H1 (cell line): ENCODE data around the gene TMEM212. TPM values are rescaled to one million over a fixed set of nuclear protein-coding genes. Genes with fewer than 3 reads are reported as not detected.

ENCODE experiments used
- CTCF ChIA-PET: fragments of 300-600 bp; sonication (Branson Sonifier 250); formaldehyde crosslinking; loops from one replicate; lab custom pipeline; 2021; ENCODE audit not compliant: partially characterized antibody; lab: Charles Lee
- POLR2A ChIA-PET: fragments of 300-600 bp; sonication (Branson Sonifier 250); formaldehyde crosslinking; loops from one replicate; lab custom pipeline; 2021; ENCODE audit warnings: inconsistent platforms; ENCODE audit not compliant: partially characterized antibody; lab: Charles Lee
- DNase-seq, 2 experiments: peaks; one replicate each; pipeline versions ENCODE4 v3.0.0 to v3.0.0-alpha.2; 2010 to 2022; ENCODE audit warnings: low spot score in 2 of 2, low read depth in 1 of 2, mixed read lengths in 1 of 2
- FAIRE-seq: peaks from 2 replicates; lab custom pipeline; 2011; peaks lifted over from hg19 to GRCh38; lab: Jason Lieb, UNC
- H2AFZ ChIP-seq: 2 replicates; pipeline ENCODE4 v1.8.1; 2012; ENCODE audit warnings: low read length, inconsistent platforms
- H2AK5ac ChIP-seq: 2 replicates; pipeline ENCODE4 v1.6.1; 2013; ENCODE audit warnings: low read depth, low read length
- H2BK120ac ChIP-seq: replicated peaks from 2 replicates; pipeline ENCODE3; 2013; ENCODE audit warnings: low read depth, low read length, inconsistent platforms
- H2BK12ac ChIP-seq: 2 replicates; pipeline ENCODE4 v1.6.1; 2013; ENCODE audit warnings: low read depth, low read length
- H2BK15ac ChIP-seq: 2 replicates; pipeline ENCODE4 v1.6.1; 2013; ENCODE audit warnings: low read length
- H2BK20ac ChIP-seq: 2 replicates; pipeline ENCODE4 v1.6.1; 2013; ENCODE audit warnings: low read length
- H2BK5ac ChIP-seq: 2 replicates; pipeline ENCODE4 v1.6.1; 2013; ENCODE audit warnings: low read depth, low read length
- H3K14ac ChIP-seq: 2 replicates; pipeline ENCODE4 v1.6.1; 2013; ENCODE audit warnings: inconsistent platforms; ENCODE audit not compliant: insufficient read length
- H3K18ac ChIP-seq: 2 replicates; pipeline ENCODE4 v1.6.1; 2013; ENCODE audit warnings: low read length; ENCODE audit errors: extremely low read depth
- H3K23ac ChIP-seq: 2 replicates; pipeline ENCODE4 v1.6.1; 2013; ENCODE audit warnings: inconsistent platforms; ENCODE audit not compliant: insufficient read length
- H3K23me2 ChIP-seq: 2 replicates; pipeline ENCODE4 v1.6.1; 2013; ENCODE audit warnings: low read depth, low read length
- H3K27ac ChIP-seq: 2 replicates; pipeline ENCODE4 v1.6.1; 2011; ENCODE audit warnings: low read depth, low read length, inconsistent platforms
- H3K27me3 ChIP-seq, 4 experiments: replicated peaks in 1 of 4; 1 replicate in 1 of 4; 2 replicates in 3 of 4; pipeline versions ENCODE4 v1.6.1 to v1.8.1; 2011 to 2013; ENCODE audit warnings: low read length in 3 of 4, mild to moderate bottlenecking in 3 of 4, inconsistent platforms in 2 of 4, mixed read lengths in 2 of 4, moderate library complexity in 1 of 4; ENCODE audit not compliant: control insufficient read depth in 3 of 4, insufficient read depth in 3 of 4; ENCODE audit errors: extremely low read depth in 1 of 4
- H3K36me3 ChIP-seq, 4 experiments: 2 replicates each; pipeline versions ENCODE4 v1.6.1 to v1.8.1; 2011 to 2013; ENCODE audit warnings: mild to moderate bottlenecking in 4 of 4, low read length in 3 of 4, moderate library complexity in 2 of 4, control low read depth in 1 of 4, inconsistent platforms in 1 of 4; ENCODE audit not compliant: insufficient read depth in 4 of 4, control insufficient read depth in 2 of 4
- H3K4ac ChIP-seq: replicated peaks from 2 replicates; pipeline ENCODE3; 2013; ENCODE audit warnings: low read length, low read depth, mixed read lengths, inconsistent platforms; ENCODE audit not compliant: insufficient read length
- H3K4me1 ChIP-seq, 4 experiments: replicated peaks in 1 of 4; 1 replicate in 1 of 4; 2 replicates in 3 of 4; pipeline versions ENCODE4 v1.6.1 to v1.8.1; 2011 to 2013; ENCODE audit warnings: low read length in 3 of 4, inconsistent platforms in 2 of 4, mixed read lengths in 1 of 4; ENCODE audit not compliant: insufficient read depth in 4 of 4, control insufficient read depth in 3 of 4
- H3K4me2 ChIP-seq, 2 experiments: 2 replicates each; pipeline versions ENCODE4 v1.6.1 to v1.8.1; 2011 to 2013; ENCODE audit warnings: low read depth in 2 of 2, low read length in 2 of 2, control low read depth in 1 of 2, inconsistent platforms in 1 of 2, mild to moderate bottlenecking in 1 of 2; ENCODE audit not compliant: insufficient read depth in 1 of 2
- H3K4me3 ChIP-seq, 4 experiments: fragments of 200-600, 300-600 bp in 1 of 4; sonication (generic), shearing (Covaris generic), sonication (Bioruptor Twin) in 1 of 4; 2 replicates each; pipeline versions ENCODE4 v1.5.1 to v1.8.1; 2011 to 2016; ENCODE audit warnings: low read length in 4 of 4, low read depth in 3 of 4, control low read depth in 2 of 4, inconsistent platforms in 2 of 4, mild to moderate bottlenecking in 2 of 4, mixed read lengths in 1 of 4, moderate library complexity in 1 of 4; ENCODE audit not compliant: insufficient read depth in 2 of 4; ENCODE audit errors: extremely low read depth in 1 of 4
- H3K56ac ChIP-seq: replicated peaks from 2 replicates; pipeline ENCODE3; 2013; ENCODE audit warnings: low read depth, mild to moderate bottlenecking, mixed read lengths, low read length, inconsistent platforms; ENCODE audit not compliant: insufficient read length
- H3K79me1 ChIP-seq: 2 replicates; pipeline ENCODE4 v1.6.1; 2013; ENCODE audit warnings: low read depth, low read length, control low read depth
- H3K79me2 ChIP-seq, 2 experiments: 2 replicates each; pipeline versions ENCODE4 v1.6.1 to v1.8.1; 2012 to 2013; ENCODE audit warnings: low read length in 2 of 2, mild to moderate bottlenecking in 2 of 2, inconsistent platforms in 1 of 2; ENCODE audit not compliant: insufficient read depth in 2 of 2, control insufficient read depth in 1 of 2
- H3K9ac ChIP-seq, 4 experiments: replicated peaks in 1 of 4; 1 replicate in 1 of 4; 2 replicates in 3 of 4; pipeline versions ENCODE4 v1.6.1 to v1.8.1; 2011 to 2013; ENCODE audit warnings: low read depth in 3 of 4, low read length in 3 of 4, control low read depth in 2 of 4, mild to moderate bottlenecking in 2 of 4, moderate library complexity in 2 of 4, inconsistent platforms in 1 of 4; ENCODE audit errors: extremely low read depth in 1 of 4
- H3K9me3 ChIP-seq, 2 experiments: 2 replicates each; pipeline versions ENCODE4 v1.6.1 to v1.8.1; 2012 to 2013; ENCODE audit warnings: mild to moderate bottlenecking in 2 of 2, moderate library complexity in 2 of 2, control low read depth in 1 of 2, inconsistent platforms in 1 of 2, low read depth in 1 of 2, low read length in 1 of 2, mixed read lengths in 1 of 2; ENCODE audit not compliant: insufficient read depth in 2 of 2
- H4K20me1 ChIP-seq, 2 experiments: replicated peaks in 1 of 2; 2 replicates each; pipeline versions ENCODE3 to v1.8.1; 2011 to 2013; ENCODE audit warnings: inconsistent platforms in 2 of 2, low read length in 2 of 2, mild to moderate bottlenecking in 1 of 2; ENCODE audit not compliant: insufficient read depth in 2 of 2, control insufficient read depth in 1 of 2
- H4K5ac ChIP-seq: 2 replicates; pipeline ENCODE4 v1.6.1; 2013; ENCODE audit warnings: low read length, low read depth, mixed read lengths, inconsistent platforms; ENCODE audit not compliant: insufficient read length
- H4K8ac ChIP-seq: 2 replicates; pipeline ENCODE4 v1.8.0; 2013; ENCODE audit warnings: mild to moderate bottlenecking, moderate library complexity, low read length, inconsistent platforms; ENCODE audit not compliant: insufficient read depth; ENCODE audit errors: extremely low read depth
- H4K91ac ChIP-seq: replicated peaks from 2 replicates; pipeline ENCODE3; 2013; ENCODE audit warnings: low read length, mixed read lengths, inconsistent platforms; ENCODE audit not compliant: insufficient read length
- BRCA1 ChIP-seq: IDR thresholded peaks from 2 replicates; pipeline ENCODE4 v1.6.1; 2012; ENCODE audit warnings: low read depth, low read length, improper control_type of control experiment
- CHD1 ChIP-seq: IDR thresholded peaks from 2 replicates; pipeline ENCODE4 v1.6.1; 2012; ENCODE audit warnings: low read depth, low read length, improper control_type of control experiment
- KDM5A ChIP-seq: fragments of 200-600 bp; IDR thresholded peaks from 2 replicates; pipeline ENCODE4 v1.7.1; 2012; ENCODE audit warnings: mild to moderate bottlenecking, low read length, inconsistent platforms, mixed read lengths
- MAX ChIP-seq: IDR thresholded peaks from 2 replicates; pipeline ENCODE4 v1.6.1; 2012; ENCODE audit warnings: inconsistent platforms
- RNF2 ChIP-seq: fragments of 200-900, 300-1000 bp; sonication (generic); IDR thresholded peaks from 2 replicates; pipeline ENCODE4 v1.7.1; 2016; ENCODE audit warnings: borderline replicate concordance, low read depth, mild to moderate bottlenecking, antibody characterized with exemption, low read length; ENCODE audit not compliant: poor library complexity, severe bottlenecking; ENCODE audit errors: missing control alignments
- SIRT6 ChIP-seq: IDR thresholded peaks from one replicate; pipeline ENCODE4 v1.7.1; 2012; ENCODE audit warnings: low read length, inconsistent platforms
- SP1 ChIP-seq: IDR thresholded peaks from 2 replicates; pipeline ENCODE4 v1.6.1; 2011; ENCODE audit warnings: low read depth, low read length
- WGBS, 2 experiments: shearing (Covaris generic) in 1 of 2; methylation state at CpG; one replicate each; pipeline versions ENCODE4 v1.1.6 to v1.1.7; 2013 to 2015; ENCODE audit warnings: low lambda C conversion rate in 2 of 2, mixed read lengths in 2 of 2, inconsistent platforms in 1 of 2, low coverage in 1 of 2, missing lambda C conversion rate in 1 of 2; ENCODE audit not compliant: insufficient replicate concordance in 2 of 2, insufficient coverage in 1 of 2, insufficient read length in 1 of 2; ENCODE audit errors: extremely low coverage in 1 of 2, missing lambda C conversion rate in 1 of 2; 5-methylcytosine and 5-hydroxymethylcytosine counted together
- polyA plus RNA-seq, 7 experiments: library from polyadenylated mRNA; depleted of rRNA in 3 of 7; stranded (reverse) in 5 of 7; unstranded in 2 of 7; fragments of >200 nt in 5 of 7; fragments of 200-250 nt in 2 of 7; gene quantifications; 1 replicate in 5 of 7; 2 replicates in 1 of 7; 4 replicates in 1 of 7; pipeline versions ENCODE4 v1.2.1 to v1.2.3, GENCODE V29; 2011 to 2013; ENCODE audit warnings: missing spikeins in 2 of 7, mixed read lengths in 2 of 7
- total RNA-seq: library from RNA; stranded (reverse); fragmentation: NEBNext Ultra II Directional; extraction: Animal tissue kit (Norgen Biotek cat#: 25700); gene quantifications from 2 replicates; pipeline ENCODE4 v1.2.1, GENCODE V29; 2021
- TF ChIP-seq, protein P1 (sequence below): IDR thresholded peaks from 2 replicates; pipeline ENCODE4 v1.6.1; 2011; ENCODE audit warnings: low read length, improper control_type of control experiment

Gene TMEM212
- total and polyA plus RNA-seq, 2 of the 8 experiments (the other 6 are each of a cell fraction or from before 2014, with no cell fraction given): not detected

- Histone ChIP-seq H2AK5ac (no peak overlapping the region), H3K23me2 (no peaks in the 10 kb centered on the region), H3K14ac (no peak overlapping the region), H2BK20ac (no peak overlapping the region), H2BK12ac (no peak overlapping the region), H4K91ac (no peak overlapping the region), H3K27me3 (no peaks in the 10 kb centered on the region), H2BK5ac (no peak overlapping the region), H3K4me1 (peaks cover 0 to 7% (median 3%) of the 10 kb centered on the region in 4 experiments; a peak in 2 of 7 replicates), H4K5ac (no peak overlapping the region), H3K56ac (no peak overlapping the region), H3K4me2 (no peak overlapping the region), H3K23ac (no peak overlapping the region), H3K4me3 (no peak overlapping the region), H4K20me1 (no peaks in the 10 kb centered on the region), H4K8ac (no peak overlapping the region), H3K79me2 (no peaks in the 10 kb centered on the region), H3K9ac (no peak overlapping the region), H3K36me3 (no peaks in the 10 kb centered on the region), H3K9me3 (no peaks in the 10 kb centered on the region), H3K4ac (no peak overlapping the region), H3K27ac (no peak overlapping the region), H2BK120ac (no peak overlapping the region), H2AFZ (no peak overlapping the region), H3K79me1 (no peaks in the 10 kb centered on the region), H3K18ac (no peak overlapping the region), H2BK15ac (no peak overlapping the region)
- no peak for DNase-seq
- TF ChIP-seq KDM5A (no peak), BRCA1 (no peak), RNF2 (no peak), CHD1 (no peak), SIRT6 (no peak), MAX (no peak), SP1 (no peak)
- TF ChIP-seq, protein P1, sequence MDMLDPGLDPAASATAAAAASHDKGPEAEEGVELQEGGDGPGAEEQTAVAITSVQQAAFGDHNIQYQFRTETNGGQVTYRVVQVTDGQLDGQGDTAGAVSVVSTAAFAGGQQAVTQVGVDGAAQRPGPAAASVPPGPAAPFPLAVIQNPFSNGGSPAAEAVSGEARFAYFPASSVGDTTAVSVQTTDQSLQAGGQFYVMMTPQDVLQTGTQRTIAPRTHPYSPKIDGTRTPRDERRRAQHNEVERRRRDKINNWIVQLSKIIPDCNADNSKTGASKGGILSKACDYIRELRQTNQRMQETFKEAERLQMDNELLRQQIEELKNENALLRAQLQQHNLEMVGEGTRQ: no peak
- WGBS, 2 experiments: 100% methylated on average over 1 of the region's 1 CpG; no CpG with 5 or more reads in 1 of the 2 experiments
- POLR2A ChIA-PET: no interaction called here
- CTCF ChIA-PET: no interaction called here
- FAIRE-seq: no peak
Observed at GRCh38 chr3:171799501-171799900, 43.6 kb upstream of the TMEM212 start.
